Hematopoietic multipotent progenitor cell (in vitro differentiated cells): Measurements from ENCODE around the gene FTSJ1. TPM values are rescaled to one million over a fixed set of nuclear protein-coding genes. Genes with fewer than 3 reads are reported as not detected.

Experiments used
- DNase-seq, 3 donors: peaks; one replicate each; pipeline ENCODE4 v3.0.0-alpha.2; 2011 to 2015; ENCODE audit warnings: low read depth in 2 of 3, low spot score in 2 of 3
- total RNA-seq: library from RNA; depleted of rRNA; stranded (reverse); fragments of >200 nt; gene quantifications from one replicate; pipeline ENCODE4 v1.2.3, GENCODE V29; 2012

FTSJ1 gene
- total RNA-seq, 1 donor: 69.2 TPM

- DNase-seq: no peak
Measured at GRCh38 chrX:48470110-48470832, 5.7 kb upstream of the FTSJ1 start, which contains the start of gene SLC38A5. Gene SLC38A5, minus strand, starts transcription at chrX:48470260. Its CDS starts 2,336 bp downstream, at chrX:48467924.

GRCh38 chrX:48470833-48471118 lies 5.2 kb upstream of the FTSJ1 start:
- no peak for DNase-seq

- no peak for DNase-seq
Measured at GRCh38 chrX:48471504-48471903, 4.5 kb upstream of the FTSJ1 start.

- DNase-seq: no peak
Measured at GRCh38 chrX:48472225-48472624, 3.8 kb upstream of the FTSJ1 start.

GRCh38 chrX:48472851-48473703 lies 2.9 kb upstream of the FTSJ1 start:
- no peak for DNase-seq

GRCh38 chrX:48473704-48473990 lies 2.4 kb upstream of the FTSJ1 start:
- DNase-seq: no peak

GRCh38 chrX:48474127-48474526 lies 1.9 kb upstream of the FTSJ1 start:
- DNase-seq: peak in 1 of 3 donors; percentile 19

- DNase-seq: no peak
Measured at GRCh38 chrX:48474581-48474980, 1.4 kb upstream of the FTSJ1 start.

- DNase-seq: no peak
Measured at GRCh38 chrX:48475296-48475695, 703 bp upstream of the FTSJ1 start.

GRCh38 chrX:48476919-48477318 lies 920 bp downstream of the FTSJ1 start:
- DNase-seq: no peak

GRCh38 chrX:48477960-48478755 lies 2.2 kb downstream of the FTSJ1 start:
- DNase-seq: no peak

- DNase-seq: no peak
Measured at GRCh38 chrX:48478806-48479205, 2.8 kb downstream of the FTSJ1 start.

GRCh38 chrX:48480142-48480541 lies 4.1 kb downstream of the FTSJ1 start:
- DNase-seq: no peak

- DNase-seq: no peak
Measured at GRCh38 chrX:48480583-48480982, 4.6 kb downstream of the FTSJ1 start.

- no peak for DNase-seq
Measured at GRCh38 chrX:48482526-48482925, 6.5 kb downstream of the FTSJ1 start.

GRCh38 chrX:48487362-48487798 lies 11.4 kb downstream of the FTSJ1 start:
- no peak for DNase-seq

- DNase-seq: no peak
Measured at GRCh38 chrX:48488034-48488433, 12.0 kb downstream of the FTSJ1 start.

GRCh38 chrX:48489296-48489695 lies 13.3 kb downstream of the FTSJ1 start:
- DNase-seq: no peak

GRCh38 chrX:48489892-48490291 lies 13.9 kb downstream of the FTSJ1 start:
- no peak for DNase-seq

- no peak for DNase-seq
Measured at GRCh38 chrX:48490661-48491060, 14.7 kb downstream of the FTSJ1 start.

GRCh38 chrX:48491809-48492208 lies 15.8 kb downstream of the FTSJ1 start:
- DNase-seq: no peak
